ENCODE results near the gene TMIGD2. TPM values are rescaled to one million over a fixed set of nuclear protein-coding genes. Genes with fewer than 3 reads are reported as not detected.

Gene TMIGD2
- total RNA-seq, 4 donors from 2014 or later: 0.22 to 0.76 (median 0.38) TPM; not detected in 1

GRCh38 chr19:4279530-4280422 is 22.4 kb downstream of the TMIGD2 start:
- peak overlapping the region in 2 of 4 donors; percentile 25 to 27 for H3K4me3 ChIP-seq
- H3K27me3 ChIP-seq: peaks cover 10 to 78% (median 23%) of the 10 kb centered on the region in 4 donors
- WGBS, 2 donors: 4 to 7% methylated on average over 16 to 21 of the region's 71 CpGs
- no peak for DNase-seq
- intact Hi-C loops (cut with DNase I): no loop called here
- H3K4me1 ChIP-seq: peaks cover 11 to 20% (median 12%) of the 10 kb centered on the region in 3 donors
- no peak overlapping the region for H3K27ac ChIP-seq
- no peaks in the 10 kb centered on the region for H3K36me3 ChIP-seq
- H3K9me3 ChIP-seq: no peaks in the 10 kb centered on the region
- TF ChIP-seq CTCF (IDR thresholded peaks at IDR 0.05) (no peak), POLR2A (IDR thresholded peaks at IDR 0.05) (no peak)

DNA sequence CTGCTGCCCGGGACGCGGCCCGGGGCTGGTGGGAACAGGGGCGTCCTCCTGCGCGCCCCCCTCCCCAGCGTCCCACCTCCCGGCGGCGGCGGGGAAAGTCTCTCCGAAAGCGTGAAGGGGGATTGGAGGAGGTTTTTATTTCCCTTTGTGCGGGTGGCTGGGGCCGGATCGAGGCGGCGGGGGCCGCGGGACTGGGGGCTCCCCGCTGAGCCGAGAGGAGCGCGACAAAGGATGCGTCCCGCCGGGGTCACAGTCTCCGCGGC is 23.0 kb downstream of the TMIGD2 start:
- H3K36me3 ChIP-seq: no peaks in the 10 kb centered on the region
- peaks cover 11 to 20% (median 12%) of the 10 kb centered on the region in 3 donors for H3K4me1 ChIP-seq
- WGBS, 2 donors: no CpG with 5 or more reads among the region's 30 CpGs
- H3K4me3 ChIP-seq: peak overlapping the region in 2 of 4 donors; percentile 25 to 27
- intact Hi-C loops (cut with DNase I): no loop called here
- DNase-seq: no peak
- no peak overlapping the region for H3K27ac ChIP-seq
- TF ChIP-seq POLR2A (IDR thresholded peaks at IDR 0.05) (no peak), CTCF (IDR thresholded peaks at IDR 0.05) (no peak)
- H3K9me3 ChIP-seq: no peaks in the 10 kb centered on the region
- peaks cover 10 to 72% (median 23%) of the 10 kb centered on the region in 4 donors for H3K27me3 ChIP-seq

DNA sequence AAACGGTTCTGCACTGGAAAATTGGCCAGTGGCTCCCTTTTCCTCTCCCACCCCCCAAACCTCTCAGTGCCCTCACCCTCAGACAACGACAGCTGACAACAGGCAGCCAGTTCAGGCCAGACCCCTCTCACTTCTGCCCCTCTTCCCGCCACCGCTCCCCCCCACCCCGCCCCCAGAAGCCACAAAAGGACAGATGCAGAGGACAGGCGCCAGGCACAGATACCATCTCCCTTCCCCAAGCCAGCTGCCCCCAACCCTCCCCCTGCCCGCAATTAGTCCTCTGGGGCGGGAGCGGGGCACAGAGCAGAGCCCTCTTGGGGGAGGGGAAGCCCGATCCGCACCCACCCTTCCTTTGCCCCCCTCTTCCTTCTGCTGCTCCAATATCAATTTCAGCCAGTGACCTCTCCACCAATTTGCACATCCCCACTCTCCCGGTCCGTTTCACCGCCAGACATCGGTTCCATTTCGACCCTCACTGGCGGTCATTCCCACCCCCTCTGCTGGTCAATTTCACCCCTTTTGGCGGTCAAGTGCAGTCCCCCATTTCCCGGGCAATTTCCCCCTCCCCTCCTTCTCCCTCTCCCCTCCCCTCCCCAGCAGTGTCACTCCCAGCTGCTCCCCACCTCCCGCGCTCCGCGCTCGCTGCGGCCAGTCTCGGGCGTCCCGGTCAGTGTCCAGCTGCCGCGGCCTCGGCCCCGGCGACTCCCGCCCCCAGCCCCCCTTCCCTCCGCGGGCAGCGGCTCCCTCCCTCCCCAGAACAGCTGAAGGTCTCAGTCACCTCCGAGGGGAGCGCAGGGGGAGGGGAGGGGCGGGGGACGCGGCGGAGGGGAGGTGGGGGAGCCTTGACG is 23.5 kb downstream of the TMIGD2 start, which contains the start of gene SHD:
TSS of gene SHD (plus strand) at position 848 of the 848 bp plus-strand sequence. CDS start 798 bp downstream, outside the sequence.
- no peak for DNase-seq
- intact Hi-C loops (cut with DNase I): no loop called here
- peaks cover 11 to 20% (median 12%) of the 10 kb centered on the region in 3 donors for H3K4me1 ChIP-seq
- H3K9me3 ChIP-seq: no peaks in the 10 kb centered on the region
- H3K36me3 ChIP-seq: no peaks in the 10 kb centered on the region
- H3K4me3 ChIP-seq: peak within 1 kb of the TSS in 2 of 4 donors; percentile 25 to 27
- H3K27me3 ChIP-seq: peaks cover 10 to 68% (median 23%) of the 10 kb centered on the region in 4 donors
- no peak within 1 kb of the TSS for H3K27ac ChIP-seq
- 5 to 10% methylated on average over 13 to 23 of the region's 44 CpGs for WGBS, 2 donors
- TF ChIP-seq POLR2A (IDR thresholded peaks at IDR 0.05): no peak
- TF ChIP-seq CTCF (IDR thresholded peaks at IDR 0.05): no peak

GRCh38 chr19:4278010-4278409 is 24.2 kb downstream of the TMIGD2 start:
- no peak for DNase-seq
- TF ChIP-seq POLR2A (IDR thresholded peaks at IDR 0.05) (no peak), CTCF (IDR thresholded peaks at IDR 0.05) (no peak)
- intact Hi-C loops (cut with DNase I): no loop called here
- 24 to 39% methylated on average over 4 of the region's 4 CpGs for WGBS, 2 donors
- no peak overlapping the region for H3K4me3 ChIP-seq
- H3K4me1 ChIP-seq: peaks cover 11 to 20% (median 12%) of the 10 kb centered on the region in 3 donors
- no peak overlapping the region for H3K27ac ChIP-seq
- H3K36me3 ChIP-seq: no peaks in the 10 kb centered on the region
- H3K27me3 ChIP-seq: peaks cover 10 to 61% (median 23%) of the 10 kb centered on the region in 4 donors
- no peaks in the 10 kb centered on the region for H3K9me3 ChIP-seq
